GM18867 (cell line): Measurements from ENCODE around the gene GRM7.
"Not testable (repeated sequence)": the region's sequence is repeated elsewhere in the genome, so short reads cannot be mapped to it uniquely, and the experiment has no call there.

Experiments
- ATAC-seq: cut with Tn5 transposase; IDR thresholded peaks from one replicate; pipeline ENCODE4 v1.9.1; 2021; ENCODE audit warnings: mild to moderate bottlenecking, moderate library complexity; ENCODE audit not compliant: unreplicated experiment

Gene GRM7

GRCh38 chr3:6860954-6861624 is at the start of gene GRM7:
GRM7 (plus strand) TSS chr3:6861115.
- ATAC-seq: no peak

DNA sequence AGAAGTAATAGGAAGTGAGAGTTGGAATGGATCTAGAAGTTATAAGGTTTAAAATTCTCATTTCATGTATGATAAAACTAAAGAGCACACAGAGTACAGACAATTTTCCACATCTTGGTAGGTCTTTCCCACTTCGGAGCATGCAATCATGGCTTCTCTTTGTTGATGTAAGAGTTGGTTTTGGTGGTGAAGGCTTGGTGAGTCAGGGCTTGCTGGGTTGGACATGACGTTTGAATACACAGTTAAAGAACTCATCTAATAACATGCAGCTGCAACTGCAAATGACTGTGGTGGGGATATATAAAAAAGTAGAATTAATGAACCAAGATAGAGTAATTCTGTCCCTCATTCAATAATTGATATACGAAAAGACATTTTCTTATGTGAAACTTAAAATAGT is 39.5 kb upstream of the GRM7 start:
- no peak for ATAC-seq

- ATAC-seq: no peak
These were observed 35.4 kb upstream of the GRM7 start for GRCh38 chr3:6825524-6825923.

GRCh38 chr3:6827453-6827852 is 33.5 kb upstream of the GRM7 start:
- no peak for ATAC-seq

DNA sequence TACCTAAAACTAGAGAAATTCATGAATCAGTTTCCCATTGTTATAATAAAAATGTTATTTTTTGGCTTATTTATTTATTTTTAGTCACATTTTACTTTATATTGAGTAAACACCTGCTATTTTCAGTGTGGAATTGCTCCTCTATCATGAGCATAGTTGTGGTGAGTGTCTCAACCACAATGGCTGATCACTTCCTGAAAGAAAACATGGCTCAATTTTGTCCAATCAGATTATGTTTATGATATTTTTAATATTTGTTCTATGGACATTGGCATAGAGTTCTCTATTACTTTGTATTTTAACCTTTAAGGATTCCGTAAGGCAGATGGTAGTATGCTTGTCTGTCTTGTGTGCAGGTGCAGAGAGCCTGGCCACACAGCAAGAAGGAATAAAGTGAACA is 16.2 kb upstream of the GRM7 start:
- no peak for ATAC-seq

- no peak for ATAC-seq
These were observed 6.7 kb upstream of the GRM7 start for GRCh38 chr3:6854184-6854583.

DNA sequence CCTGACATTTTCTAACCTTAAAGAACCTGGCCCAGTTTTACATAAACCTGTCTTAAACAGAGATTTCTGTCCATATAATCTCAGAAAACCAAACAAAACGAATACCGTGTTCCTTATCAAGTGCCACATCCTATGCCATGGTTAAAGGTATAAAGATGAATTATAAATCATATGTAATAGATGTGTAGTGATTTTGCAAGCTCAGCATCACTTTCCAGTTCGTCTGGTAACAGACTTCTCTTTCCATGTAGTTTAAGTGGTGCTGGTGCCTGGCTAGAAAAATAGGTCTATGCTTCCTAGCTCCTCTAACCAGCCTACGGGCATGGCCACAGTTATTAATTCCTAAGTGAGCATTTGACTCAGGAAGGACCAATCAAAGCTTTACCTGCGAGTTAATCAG is 3.4 kb upstream of the GRM7 start:
- ATAC-seq: no peak

GRCh38 chr3:6860149-6860953 is 564 bp upstream of the GRM7 start:
- no peak for ATAC-seq

DNA sequence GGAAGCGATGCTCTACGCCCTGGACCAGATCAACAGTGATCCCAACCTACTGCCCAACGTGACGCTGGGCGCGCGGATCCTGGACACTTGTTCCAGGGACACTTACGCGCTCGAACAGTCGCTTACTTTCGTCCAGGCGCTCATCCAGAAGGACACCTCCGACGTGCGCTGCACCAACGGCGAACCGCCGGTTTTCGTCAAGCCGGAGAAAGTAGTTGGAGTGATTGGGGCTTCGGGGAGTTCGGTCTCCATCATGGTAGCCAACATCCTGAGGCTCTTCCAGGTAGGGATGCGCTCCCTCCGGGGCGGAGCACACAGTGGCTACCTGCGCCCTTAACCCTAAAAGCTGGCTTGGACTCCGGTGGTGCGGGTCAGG is 698 bp downstream of the GRM7 start:
- no peak for ATAC-seq

DNA sequence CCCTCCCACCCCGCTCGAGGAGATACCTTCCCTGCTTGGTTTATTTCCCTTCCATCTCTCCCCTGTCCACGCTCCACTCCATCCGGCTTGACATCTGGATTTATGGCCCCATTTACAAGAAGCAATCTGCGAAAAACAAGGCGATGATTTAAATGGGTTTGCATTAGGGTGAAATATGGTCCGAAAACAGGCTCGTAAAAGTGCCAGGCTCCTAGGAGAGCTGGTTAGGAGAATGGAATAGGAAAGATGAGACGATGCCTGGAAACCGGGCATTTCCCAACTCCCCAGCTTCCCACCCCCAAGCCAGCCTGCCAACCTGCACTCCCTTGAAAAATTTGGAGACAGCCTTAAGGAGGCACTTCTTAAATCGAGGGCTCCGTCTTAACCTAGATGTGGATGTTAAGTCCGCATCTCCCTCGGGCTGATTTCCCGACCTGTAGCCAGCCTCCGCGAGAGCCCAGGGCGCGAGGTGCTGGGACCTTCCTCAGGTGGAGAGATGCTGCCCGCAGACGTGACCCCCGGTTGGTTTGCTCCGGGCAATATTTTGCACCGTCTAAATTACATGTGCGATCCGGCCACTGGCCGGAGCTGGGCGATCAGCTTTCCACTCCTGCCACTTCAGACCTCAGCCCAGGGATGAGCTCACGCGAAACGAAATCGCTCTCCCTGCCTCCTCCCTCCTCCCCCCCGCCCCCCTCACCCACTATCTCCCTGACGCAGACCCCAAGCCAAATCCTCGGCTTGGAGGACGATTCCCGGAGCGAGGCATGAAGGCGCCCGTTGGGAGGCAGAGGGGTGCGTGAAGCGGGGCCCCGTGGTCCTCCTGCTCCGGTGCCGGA is 1.3 kb downstream of the GRM7 start:
- ATAC-seq: no peak

- no peak for ATAC-seq
These were observed 1.9 kb downstream of the GRM7 start for GRCh38 chr3:6862880-6863195.

GRCh38 chr3:6867269-6867668 is 6.4 kb downstream of the GRM7 start:
- ATAC-seq: no peak

- no peak for ATAC-seq
These were observed 17.8 kb downstream of the GRM7 start for GRCh38 chr3:6878731-6879130.

GRCh38 chr3:6912240-6912639 is 51.3 kb downstream of the GRM7 start:
- ATAC-seq: no peak

DNA sequence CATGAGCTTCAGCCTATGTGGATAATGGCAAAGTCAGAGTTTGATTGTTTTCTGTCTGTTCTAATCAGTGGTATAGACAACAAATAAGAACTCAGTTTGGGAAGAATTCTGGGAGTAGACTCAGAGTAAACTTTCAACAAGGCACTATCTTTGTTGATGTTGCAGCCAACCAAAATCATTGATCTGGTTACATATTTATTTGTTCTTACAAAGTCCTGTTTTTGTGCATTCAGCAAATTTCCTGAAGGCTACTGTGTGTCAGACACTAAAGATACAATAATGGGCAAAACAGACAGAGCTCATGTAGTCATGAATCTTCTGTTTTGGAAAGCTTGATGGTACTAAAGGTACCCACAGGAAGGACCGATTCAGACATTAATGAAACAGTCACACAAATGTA is 55.0 kb downstream of the GRM7 start:
- ATAC-seq: no peak

DNA sequence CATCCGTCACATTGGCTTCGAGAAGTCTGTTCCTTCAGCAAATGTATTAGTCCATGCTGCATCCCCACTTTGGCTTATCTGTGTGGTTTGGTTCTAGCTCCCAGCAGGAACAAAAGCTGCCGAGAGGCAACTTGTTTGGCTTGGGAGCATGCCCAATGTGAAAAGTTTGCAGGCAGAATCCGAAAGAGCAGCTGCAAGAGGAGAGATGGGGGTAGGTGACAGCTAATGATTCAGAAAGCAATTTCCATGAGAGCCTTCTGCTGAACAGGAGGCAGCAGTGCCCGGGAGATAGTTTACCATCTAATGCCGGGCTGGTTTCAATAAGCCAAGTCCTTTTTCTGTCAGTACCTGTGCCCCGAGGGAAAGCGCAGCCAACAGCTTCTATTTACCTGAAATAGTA is 60.2 kb downstream of the GRM7 start:
- ATAC-seq: no peak

DNA sequence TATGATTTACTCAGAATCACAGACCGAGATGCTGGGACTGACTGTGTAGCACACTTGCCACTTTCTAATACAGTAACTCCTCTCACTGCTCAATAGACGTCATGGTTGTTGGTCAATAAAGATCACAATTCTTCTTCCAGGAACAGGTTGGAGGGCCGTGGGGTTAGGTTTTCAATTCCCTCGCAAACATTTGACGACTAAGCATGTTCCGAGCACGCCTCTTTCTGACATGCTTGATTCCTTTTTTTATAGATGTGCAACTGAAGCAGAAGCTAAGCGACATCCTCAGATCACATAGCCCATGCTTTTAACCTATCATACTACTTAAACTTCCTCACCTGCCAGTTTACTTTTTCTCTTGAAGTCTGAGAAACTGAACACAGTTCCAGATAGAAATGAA is 61.0 kb downstream of the GRM7 start:
- ATAC-seq: no peak

DNA sequence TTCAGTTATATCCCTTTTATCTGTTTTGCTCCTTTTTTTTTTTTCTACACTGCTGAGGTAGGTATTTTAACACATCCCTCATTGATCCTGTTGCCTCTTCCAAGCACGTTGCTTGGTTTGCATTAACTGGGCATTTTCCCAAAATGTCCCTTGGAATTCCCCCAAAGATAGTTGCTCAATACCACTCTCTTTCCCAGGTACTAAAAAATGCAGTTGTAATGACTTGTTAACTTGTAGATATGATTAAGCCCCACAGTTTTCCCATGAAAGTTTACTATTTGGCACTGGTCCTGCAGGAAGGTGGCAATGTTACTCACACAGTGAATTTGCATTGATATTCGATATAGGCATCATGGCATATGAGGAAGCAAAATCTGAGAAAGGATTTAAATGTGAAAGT is 67.1 kb downstream of the GRM7 start:
- no peak for ATAC-seq

DNA sequence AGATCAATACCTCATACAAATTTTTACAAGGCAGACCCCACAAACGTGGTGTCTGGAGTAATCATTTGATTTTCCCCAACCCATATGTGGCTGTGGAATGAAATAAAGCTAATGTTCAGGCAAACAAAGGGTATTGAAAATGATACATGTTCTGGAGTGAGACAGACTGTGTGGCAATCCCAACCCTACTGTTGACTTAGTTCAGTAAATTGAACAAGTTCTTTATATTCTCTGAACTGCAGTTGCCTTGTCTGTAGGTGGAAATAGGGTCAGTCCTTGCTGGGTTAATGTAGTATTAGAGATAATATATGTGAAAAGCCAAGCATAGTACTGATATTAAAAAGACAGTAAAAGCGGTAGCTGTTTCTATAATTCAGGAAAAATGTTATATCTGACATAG is 69.0 kb downstream of the GRM7 start:
- no peak for ATAC-seq

GRCh38 chr3:6935418-6935817 is 74.5 kb downstream of the GRM7 start:
- ATAC-seq: not testable (repeated sequence)

DNA sequence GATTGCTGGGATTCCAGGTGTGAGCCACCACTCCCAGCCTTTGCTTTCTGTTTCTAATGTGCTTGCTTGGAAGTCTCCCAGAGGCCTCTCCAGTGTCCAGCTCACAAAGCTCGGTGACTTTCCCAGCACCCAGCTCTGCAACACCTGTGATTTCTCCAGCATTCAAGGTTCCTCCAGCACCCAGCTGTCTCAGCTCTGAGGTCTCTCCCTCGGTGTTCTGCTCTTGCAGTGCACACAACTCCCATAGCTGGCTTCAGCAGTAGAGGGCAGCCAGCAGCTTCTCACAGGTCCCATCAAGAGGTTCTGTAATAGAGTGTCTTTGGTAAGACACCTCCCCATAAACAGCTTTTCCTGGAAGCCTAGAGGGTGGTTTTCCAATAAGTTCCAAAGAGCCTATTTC is 75.1 kb downstream of the GRM7 start:
- ATAC-seq: no peak

DNA sequence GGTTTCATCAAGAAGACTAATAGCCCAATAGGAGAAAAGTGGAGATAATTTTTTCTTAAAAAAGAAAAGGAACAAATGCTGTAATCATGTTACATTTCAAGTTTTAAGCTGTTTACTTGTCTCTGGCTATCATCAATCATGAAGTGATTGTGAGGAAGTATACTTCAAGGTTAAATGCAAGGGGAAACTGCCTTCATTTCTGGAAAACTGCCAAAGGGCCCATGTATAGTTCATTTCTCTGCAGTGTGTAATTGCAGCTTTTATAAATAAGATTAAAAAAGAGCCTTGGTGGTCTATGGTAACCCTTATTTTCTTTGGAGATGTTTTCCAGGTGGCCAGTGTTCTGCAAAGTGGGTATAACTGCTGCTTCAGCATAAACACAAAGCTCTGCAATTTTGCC is 101.9 kb downstream of the GRM7 start:
- ATAC-seq: no peak
